Measurements from ENCODE around the gene CDC42BPB. TPM values are rescaled to one million over a fixed set of nuclear protein-coding genes. Genes with fewer than 3 reads are reported as not detected.

Gene CDC42BPB
- total and polyA plus RNA-seq, 2 of the 13 experiments (the other 11 are each of a cell fraction or from before 2014, with no cell fraction given): 19.7 to 32.3 TPM

DNA sequence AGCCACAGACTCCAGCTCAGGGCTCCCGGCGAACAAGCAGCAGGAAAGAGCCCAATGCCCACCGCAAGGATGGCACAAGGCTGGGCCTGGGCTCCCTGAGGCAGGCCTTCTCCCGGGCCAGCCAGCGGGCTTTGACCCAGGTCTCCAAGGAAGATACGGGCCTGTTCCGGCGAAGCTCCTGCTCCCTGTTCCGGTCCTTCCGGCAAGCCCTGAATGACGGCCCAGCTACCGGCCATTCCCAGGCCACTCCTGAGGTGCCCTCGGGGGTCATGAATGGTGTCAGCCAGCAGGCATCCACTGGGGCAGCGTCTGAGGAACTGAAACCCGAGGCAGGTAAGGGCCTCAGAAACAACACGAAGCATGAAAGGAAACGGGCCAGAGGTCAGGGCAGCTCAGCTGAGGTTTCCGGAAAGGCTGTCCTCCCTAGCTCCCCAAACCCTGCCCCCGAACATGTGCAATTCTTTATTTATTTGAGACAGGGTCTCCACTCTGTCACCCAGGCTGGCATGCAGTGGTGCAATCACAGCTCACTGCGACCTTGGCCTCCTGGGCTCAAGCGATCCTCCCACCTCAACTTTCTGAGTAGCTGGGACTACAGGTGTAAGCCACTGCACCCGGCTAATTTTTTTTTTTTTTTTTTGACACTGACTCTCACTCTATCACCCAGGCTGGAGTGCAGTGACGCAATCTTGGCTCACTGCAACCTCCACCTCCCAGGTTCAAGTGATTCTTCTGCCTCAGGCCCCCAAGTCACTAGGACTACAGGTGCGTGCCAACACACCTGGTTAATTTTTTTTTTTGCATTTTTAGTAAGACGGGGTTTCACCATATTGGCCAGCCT is 43.2 kb upstream of the CDC42BPB start (continued):
- TF ChIP-seq, protein P1, sequence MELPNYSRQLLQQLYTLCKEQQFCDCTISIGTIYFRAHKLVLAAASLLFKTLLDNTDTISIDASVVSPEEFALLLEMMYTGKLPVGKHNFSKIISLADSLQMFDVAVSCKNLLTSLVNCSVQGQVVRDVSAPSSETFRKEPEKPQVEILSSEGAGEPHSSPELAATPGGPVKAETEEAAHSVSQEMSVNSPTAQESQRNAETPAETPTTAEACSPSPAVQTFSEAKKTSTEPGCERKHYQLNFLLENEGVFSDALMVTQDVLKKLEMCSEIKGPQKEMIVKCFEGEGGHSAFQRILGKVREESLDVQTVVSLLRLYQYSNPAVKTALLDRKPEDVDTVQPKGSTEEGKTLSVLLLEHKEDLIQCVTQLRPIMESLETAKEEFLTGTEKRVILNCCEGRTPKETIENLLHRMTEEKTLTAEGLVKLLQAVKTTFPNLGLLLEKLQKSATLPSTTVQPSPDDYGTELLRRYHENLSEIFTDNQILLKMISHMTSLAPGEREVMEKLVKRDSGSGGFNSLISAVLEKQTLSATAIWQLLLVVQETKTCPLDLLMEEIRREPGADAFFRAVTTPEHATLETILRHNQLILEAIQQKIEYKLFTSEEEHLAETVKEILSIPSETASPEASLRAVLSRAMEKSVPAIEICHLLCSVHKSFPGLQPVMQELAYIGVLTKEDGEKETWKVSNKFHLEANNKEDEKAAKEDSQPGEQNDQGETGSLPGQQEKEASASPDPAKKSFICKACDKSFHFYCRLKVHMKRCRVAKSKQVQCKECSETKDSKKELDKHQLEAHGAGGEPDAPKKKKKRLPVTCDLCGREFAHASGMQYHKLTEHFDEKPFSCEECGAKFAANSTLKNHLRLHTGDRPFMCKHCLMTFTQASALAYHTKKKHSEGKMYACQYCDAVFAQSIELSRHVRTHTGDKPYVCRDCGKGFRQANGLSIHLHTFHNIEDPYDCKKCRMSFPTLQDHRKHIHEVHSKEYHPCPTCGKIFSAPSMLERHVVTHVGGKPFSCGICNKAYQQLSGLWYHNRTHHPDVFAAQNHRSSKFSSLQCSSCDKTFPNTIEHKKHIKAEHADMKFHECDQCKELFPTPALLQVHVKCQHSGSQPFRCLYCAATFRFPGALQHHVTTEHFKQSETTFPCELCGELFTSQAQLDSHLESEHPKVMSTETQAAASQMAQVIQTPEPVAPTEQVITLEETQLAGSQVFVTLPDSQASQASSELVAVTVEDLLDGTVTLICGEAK (IDR thresholded peaks at IDR 0.05): no peak
- TF ChIP-seq, protein P1 (CRISPR knock-in tag; IDR thresholded peaks at IDR 0.05): peak; percentile 81
- no peak for TF ChIP-seq ZNF207 (IDR thresholded peaks at IDR 0.05; ENCODE audit: borderline replicate concordance)
- peak; percentile 90 for TF ChIP-seq FOXK1 (CRISPR knock-in tag; IDR thresholded peaks at IDR 0.05; ENCODE audit: borderline replicate concordance, low read depth)
- TF ChIP-seq TCF7L2 (IDR thresholded peaks at IDR 0.05; ENCODE audit: low read depth, low read length): no peak
- TF ChIP-seq PHF20 (CRISPR knock-in tag; IDR thresholded peaks at IDR 0.05): peak; percentile 73; the same call in 1 of the 2 replicates
- peak; percentile 80 for TF ChIP-seq POLR2AphosphoS5 (IDR thresholded peaks at IDR 0.05; ENCODE audit: low read depth, low read length)
- TF ChIP-seq ZNF34 (CRISPR knock-in tag; IDR thresholded peaks at IDR 0.05; ENCODE audit: borderline replicate concordance): 0 out of 2 replicates have a peak, but pooled peaks have one; percentile 76
- peak; percentile 84 for TF ChIP-seq SIX4 (CRISPR knock-in tag; IDR thresholded peaks at IDR 0.05)
- TF ChIP-seq, protein P2, sequence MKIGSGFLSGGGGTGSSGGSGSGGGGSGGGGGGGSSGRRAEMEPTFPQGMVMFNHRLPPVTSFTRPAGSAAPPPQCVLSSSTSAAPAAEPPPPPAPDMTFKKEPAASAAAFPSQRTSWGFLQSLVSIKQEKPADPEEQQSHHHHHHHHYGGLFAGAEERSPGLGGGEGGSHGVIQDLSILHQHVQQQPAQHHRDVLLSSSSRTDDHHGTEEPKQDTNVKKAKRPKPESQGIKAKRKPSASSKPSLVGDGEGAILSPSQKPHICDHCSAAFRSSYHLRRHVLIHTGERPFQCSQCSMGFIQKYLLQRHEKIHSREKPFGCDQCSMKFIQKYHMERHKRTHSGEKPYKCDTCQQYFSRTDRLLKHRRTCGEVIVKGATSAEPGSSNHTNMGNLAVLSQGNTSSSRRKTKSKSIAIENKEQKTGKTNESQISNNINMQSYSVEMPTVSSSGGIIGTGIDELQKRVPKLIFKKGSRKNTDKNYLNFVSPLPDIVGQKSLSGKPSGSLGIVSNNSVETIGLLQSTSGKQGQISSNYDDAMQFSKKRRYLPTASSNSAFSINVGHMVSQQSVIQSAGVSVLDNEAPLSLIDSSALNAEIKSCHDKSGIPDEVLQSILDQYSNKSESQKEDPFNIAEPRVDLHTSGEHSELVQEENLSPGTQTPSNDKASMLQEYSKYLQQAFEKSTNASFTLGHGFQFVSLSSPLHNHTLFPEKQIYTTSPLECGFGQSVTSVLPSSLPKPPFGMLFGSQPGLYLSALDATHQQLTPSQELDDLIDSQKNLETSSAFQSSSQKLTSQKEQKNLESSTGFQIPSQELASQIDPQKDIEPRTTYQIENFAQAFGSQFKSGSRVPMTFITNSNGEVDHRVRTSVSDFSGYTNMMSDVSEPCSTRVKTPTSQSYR (CRISPR knock-in tag; IDR thresholded peaks at IDR 0.05; ENCODE audit: borderline replicate concordance): peak; percentile 83; the same call in 1 of the 2 replicates
- TF ChIP-seq ZNF775 (CRISPR knock-in tag; IDR thresholded peaks at IDR 0.05; ENCODE audit: borderline replicate concordance): no peak
- TF ChIP-seq SMAD3 (CRISPR knock-in tag; IDR thresholded peaks at IDR 0.05): peak; percentile 90
- no peak for TF ChIP-seq ZNF253 (CRISPR knock-in tag; IDR thresholded peaks at IDR 0.05; ENCODE audit: borderline replicate concordance)
- TF ChIP-seq, protein P3, sequence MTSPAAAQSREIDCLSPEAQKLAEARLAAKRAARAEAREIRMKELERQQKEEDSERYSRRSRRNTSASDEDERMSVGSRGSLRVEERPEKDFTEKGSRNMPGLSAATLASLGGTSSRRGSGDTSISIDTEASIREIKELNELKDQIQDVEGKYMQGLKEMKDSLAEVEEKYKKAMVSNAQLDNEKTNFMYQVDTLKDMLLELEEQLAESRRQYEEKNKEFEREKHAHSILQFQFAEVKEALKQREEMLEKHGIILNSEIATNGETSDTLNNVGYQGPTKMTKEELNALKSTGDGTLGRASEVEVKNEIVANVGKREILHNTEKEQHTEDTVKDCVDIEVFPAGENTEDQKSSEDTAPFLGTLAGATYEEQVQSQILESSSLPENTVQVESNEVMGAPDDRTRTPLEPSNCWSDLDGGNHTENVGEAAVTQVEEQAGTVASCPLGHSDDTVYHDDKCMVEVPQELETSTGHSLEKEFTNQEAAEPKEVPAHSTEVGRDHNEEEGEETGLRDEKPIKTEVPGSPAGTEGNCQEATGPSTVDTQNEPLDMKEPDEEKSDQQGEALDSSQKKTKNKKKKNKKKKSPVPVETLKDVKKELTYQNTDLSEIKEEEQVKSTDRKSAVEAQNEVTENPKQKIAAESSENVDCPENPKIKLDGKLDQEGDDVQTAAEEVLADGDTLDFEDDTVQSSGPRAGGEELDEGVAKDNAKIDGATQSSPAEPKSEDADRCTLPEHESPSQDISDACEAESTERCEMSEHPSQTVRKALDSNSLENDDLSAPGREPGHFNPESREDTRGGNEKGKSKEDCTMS (CRISPR knock-in tag; conservative IDR thresholded peaks at IDR 0.05): no peak
